ENCODE results near the gene UCN.

Gene UCN

DNA sequence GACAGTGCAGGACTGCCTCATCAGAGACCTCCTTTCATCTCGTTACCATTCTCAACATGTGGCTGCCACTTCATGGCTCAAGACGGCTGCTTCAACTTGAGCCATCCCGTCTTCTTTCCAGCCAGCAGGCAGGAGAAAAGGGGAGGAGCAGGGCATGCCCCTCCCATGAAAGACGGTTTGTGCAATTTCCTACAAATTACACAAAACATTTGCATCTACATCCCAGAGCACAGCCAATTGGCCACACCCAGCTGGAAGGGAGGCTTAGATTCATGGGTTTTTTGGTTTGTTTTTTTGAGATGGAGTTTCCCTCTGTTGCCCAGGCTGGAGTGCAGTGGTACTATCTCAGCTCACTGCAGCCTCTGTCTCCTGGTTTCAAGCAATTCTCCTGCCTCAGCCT lies 11.8 kb downstream of the UCN start:
- Histone ChIP-seq H3K9me2 (replicated peaks; ENCODE audit: insufficient read depth, low read length) (no peaks in the 10 kb centered on the region), H3K4me3 (ENCODE audit: low read length) (no peak overlapping the region), H3K79me2 (ENCODE audit: low read length) (no peaks in the 10 kb centered on the region), H3K4me1 (ENCODE audit: low read length) (no peaks in the 10 kb centered on the region), H3K27ac (ENCODE audit: low read length) (no peak overlapping the region), H3K9me3 (replicated peaks; ENCODE audit: insufficient read depth, low read length) (no peaks in the 10 kb centered on the region), H4K20me1 (ENCODE audit: insufficient read depth, low read length) (no peaks in the 10 kb centered on the region), H3K9ac (ENCODE audit: low read length) (no peak overlapping the region), H3K27me3 (replicated peaks; ENCODE audit: insufficient read depth, low read length) (no peaks in the 10 kb centered on the region), H3K36me3 (replicated peaks; ENCODE audit: insufficient read depth, low read length) (no peaks in the 10 kb centered on the region), H2AFZ (ENCODE audit: low read length) (no peak overlapping the region), H3K4me2 (ENCODE audit: low read depth, low read length) (no peak overlapping the region), H3F3A (ENCODE audit: insufficient read depth, low read length) (no peaks in the 10 kb centered on the region)
- TF ChIP-seq, protein P1, sequence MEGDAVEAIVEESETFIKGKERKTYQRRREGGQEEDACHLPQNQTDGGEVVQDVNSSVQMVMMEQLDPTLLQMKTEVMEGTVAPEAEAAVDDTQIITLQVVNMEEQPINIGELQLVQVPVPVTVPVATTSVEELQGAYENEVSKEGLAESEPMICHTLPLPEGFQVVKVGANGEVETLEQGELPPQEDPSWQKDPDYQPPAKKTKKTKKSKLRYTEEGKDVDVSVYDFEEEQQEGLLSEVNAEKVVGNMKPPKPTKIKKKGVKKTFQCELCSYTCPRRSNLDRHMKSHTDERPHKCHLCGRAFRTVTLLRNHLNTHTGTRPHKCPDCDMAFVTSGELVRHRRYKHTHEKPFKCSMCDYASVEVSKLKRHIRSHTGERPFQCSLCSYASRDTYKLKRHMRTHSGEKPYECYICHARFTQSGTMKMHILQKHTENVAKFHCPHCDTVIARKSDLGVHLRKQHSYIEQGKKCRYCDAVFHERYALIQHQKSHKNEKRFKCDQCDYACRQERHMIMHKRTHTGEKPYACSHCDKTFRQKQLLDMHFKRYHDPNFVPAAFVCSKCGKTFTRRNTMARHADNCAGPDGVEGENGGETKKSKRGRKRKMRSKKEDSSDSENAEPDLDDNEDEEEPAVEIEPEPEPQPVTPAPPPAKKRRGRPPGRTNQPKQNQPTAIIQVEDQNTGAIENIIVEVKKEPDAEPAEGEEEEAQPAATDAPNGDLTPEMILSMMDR (IDR thresholded peaks at IDR 0.05; ENCODE audit: low read length), result no peak
- TF ChIP-seq EZH2phosphoT487 (IDR thresholded peaks at IDR 0.05; ENCODE audit: low read length) (no peak), EZH2 (optimal IDR thresholded peaks at IDR 0.05; ENCODE audit: low read depth, low read length) (no peak)
- DNase-seq, result no peak

DNA sequence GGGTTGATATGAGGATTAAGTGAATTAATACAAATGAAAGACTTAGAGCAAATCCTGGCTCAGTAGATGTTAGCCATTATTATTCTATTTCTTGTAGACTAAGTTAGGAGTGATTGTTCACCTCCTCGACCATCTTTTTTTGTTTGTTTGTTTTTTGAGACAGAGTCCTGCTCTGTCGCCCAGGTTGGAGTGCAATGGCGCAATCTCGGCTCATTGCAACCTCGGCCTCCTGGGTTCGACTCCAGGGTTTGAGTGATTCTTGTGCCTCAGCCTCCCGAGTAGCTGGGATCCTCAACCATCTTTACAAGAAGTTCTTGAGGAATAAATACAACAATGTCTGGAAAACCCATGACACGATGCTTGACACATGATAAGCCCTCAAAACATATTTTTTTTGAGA lies 13.3 kb downstream of the UCN start:
- Histone ChIP-seq H3K27ac (ENCODE audit: low read length) (no peak overlapping the region), H2AFZ (ENCODE audit: low read length) (no peak overlapping the region), H3K4me2 (ENCODE audit: low read depth, low read length) (no peak overlapping the region), H4K20me1 (ENCODE audit: insufficient read depth, low read length) (no peaks in the 10 kb centered on the region), H3K4me3 (ENCODE audit: low read length) (no peak overlapping the region), H3K9ac (ENCODE audit: low read length) (no peak overlapping the region), H3K4me1 (ENCODE audit: low read length) (no peaks in the 10 kb centered on the region), H3K9me3 (replicated peaks; ENCODE audit: insufficient read depth, low read length) (no peaks in the 10 kb centered on the region), H3K36me3 (replicated peaks; ENCODE audit: insufficient read depth, low read length) (no peaks in the 10 kb centered on the region), H3K27me3 (replicated peaks; ENCODE audit: insufficient read depth, low read length) (no peaks in the 10 kb centered on the region), H3K9me2 (replicated peaks; ENCODE audit: insufficient read depth, low read length) (no peaks in the 10 kb centered on the region), H3F3A (ENCODE audit: insufficient read depth, low read length) (no peaks in the 10 kb centered on the region), H3K79me2 (ENCODE audit: low read length) (no peaks in the 10 kb centered on the region)
- DNase-seq, result no peak
- TF ChIP-seq, protein P1 (IDR thresholded peaks at IDR 0.05; ENCODE audit: low read length), result no peak
- no peak for TF ChIP-seq EZH2phosphoT487 (IDR thresholded peaks at IDR 0.05; ENCODE audit: low read length)
- TF ChIP-seq EZH2 (optimal IDR thresholded peaks at IDR 0.05; ENCODE audit: low read depth, low read length), result no peak

DNA sequence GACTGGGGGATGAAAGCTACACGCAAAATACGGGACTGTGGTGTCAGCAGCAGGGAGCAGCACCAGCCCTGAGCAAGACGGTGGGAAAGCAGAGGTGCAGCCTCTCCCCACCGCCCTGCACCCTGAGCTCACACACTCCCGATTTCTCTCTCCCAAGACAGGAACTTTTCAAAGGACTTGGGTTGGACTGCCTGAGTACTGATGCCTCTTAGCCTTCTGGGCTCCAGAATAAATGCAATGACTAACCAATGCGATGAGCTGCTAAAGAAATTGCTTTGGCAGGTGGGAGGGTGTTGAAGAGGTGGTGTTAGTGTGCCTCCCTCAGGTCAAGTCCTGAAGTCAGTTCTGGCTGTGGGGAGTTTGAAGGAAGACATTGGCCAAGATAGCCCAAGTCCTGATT lies 16.4 kb downstream of the UCN start:
- Histone ChIP-seq H3F3A (ENCODE audit: insufficient read depth, low read length) (no peaks in the 10 kb centered on the region), H3K27me3 (replicated peaks; ENCODE audit: insufficient read depth, low read length) (no peaks in the 10 kb centered on the region), H2AFZ (ENCODE audit: low read length) (no peak overlapping the region), H3K4me2 (ENCODE audit: low read depth, low read length) (no peak overlapping the region), H4K20me1 (ENCODE audit: insufficient read depth, low read length) (no peaks in the 10 kb centered on the region), H3K9me3 (replicated peaks; ENCODE audit: insufficient read depth, low read length) (no peaks in the 10 kb centered on the region), H3K9me2 (replicated peaks; ENCODE audit: insufficient read depth, low read length) (no peaks in the 10 kb centered on the region), H3K4me3 (ENCODE audit: low read length) (no peak overlapping the region), H3K4me1 (ENCODE audit: low read length) (no peaks in the 10 kb centered on the region), H3K9ac (ENCODE audit: low read length) (no peak overlapping the region), H3K79me2 (ENCODE audit: low read length) (no peaks in the 10 kb centered on the region), H3K27ac (ENCODE audit: low read length) (no peak overlapping the region), H3K36me3 (replicated peaks; ENCODE audit: insufficient read depth, low read length) (no peaks in the 10 kb centered on the region)
- DNase-seq, result no peak
- no peak for TF ChIP-seq EZH2phosphoT487 (IDR thresholded peaks at IDR 0.05; ENCODE audit: low read length)
- no peak for TF ChIP-seq EZH2 (optimal IDR thresholded peaks at IDR 0.05; ENCODE audit: low read depth, low read length)
- TF ChIP-seq, protein P1 (IDR thresholded peaks at IDR 0.05; ENCODE audit: low read length), result no peak

All from MM.1S (cell line).